GM12873 (cell line): ENCODE data around the gene KIF9.

Source experiments
- TF ChIP-seq, protein P1 (sequence below): IDR thresholded peaks from 2 replicates; pipeline ENCODE4 v1.5.1; 2012; ENCODE audit warnings: low read depth, mild to moderate bottlenecking, moderate library complexity, low read length, control low read depth; ENCODE audit not compliant: insufficient read depth; ENCODE audit errors: missing control alignments

KIF9 gene

DNA sequence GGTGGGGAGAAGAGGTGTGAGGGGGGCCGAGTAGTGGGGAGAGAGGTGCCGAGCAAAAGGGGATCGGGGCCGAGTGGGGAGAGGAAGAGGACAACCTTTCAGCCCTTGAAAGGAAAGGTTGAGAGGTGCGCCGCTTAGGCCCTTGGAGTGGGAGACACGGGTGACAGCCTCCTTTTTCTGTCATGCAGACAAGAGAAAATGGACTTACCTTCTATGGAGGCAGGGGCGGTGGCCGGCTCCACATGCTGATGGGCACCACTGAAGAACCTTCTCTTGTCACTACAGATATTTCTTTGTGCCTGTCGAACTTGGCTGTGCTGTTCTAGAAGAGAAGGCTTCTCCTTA is 566 bp upstream of the KIF9 start:
- TF ChIP-seq, protein P1, sequence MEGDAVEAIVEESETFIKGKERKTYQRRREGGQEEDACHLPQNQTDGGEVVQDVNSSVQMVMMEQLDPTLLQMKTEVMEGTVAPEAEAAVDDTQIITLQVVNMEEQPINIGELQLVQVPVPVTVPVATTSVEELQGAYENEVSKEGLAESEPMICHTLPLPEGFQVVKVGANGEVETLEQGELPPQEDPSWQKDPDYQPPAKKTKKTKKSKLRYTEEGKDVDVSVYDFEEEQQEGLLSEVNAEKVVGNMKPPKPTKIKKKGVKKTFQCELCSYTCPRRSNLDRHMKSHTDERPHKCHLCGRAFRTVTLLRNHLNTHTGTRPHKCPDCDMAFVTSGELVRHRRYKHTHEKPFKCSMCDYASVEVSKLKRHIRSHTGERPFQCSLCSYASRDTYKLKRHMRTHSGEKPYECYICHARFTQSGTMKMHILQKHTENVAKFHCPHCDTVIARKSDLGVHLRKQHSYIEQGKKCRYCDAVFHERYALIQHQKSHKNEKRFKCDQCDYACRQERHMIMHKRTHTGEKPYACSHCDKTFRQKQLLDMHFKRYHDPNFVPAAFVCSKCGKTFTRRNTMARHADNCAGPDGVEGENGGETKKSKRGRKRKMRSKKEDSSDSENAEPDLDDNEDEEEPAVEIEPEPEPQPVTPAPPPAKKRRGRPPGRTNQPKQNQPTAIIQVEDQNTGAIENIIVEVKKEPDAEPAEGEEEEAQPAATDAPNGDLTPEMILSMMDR = no peak

DNA sequence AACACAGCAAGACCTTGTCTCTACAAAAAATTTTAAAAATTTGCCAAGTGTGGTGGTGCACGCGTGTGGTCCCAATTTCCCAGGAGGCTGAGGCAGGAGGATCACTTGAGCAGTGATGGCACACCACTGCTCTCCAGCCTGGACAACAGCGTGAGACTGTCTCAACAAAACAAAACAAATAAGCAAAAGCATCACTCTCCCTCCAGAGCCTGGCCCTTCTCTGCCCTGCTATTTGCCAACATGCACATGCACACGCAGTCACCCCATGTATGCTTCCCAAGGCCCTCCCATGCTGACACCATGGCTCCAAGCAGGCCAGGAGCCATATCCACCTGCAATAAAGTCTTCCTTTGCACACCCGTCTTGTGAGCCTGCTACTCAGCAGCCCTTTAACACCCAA is 2.1 kb downstream of the KIF9 start:
- TF ChIP-seq, protein P1 = no peak

- TF ChIP-seq, protein P1 = no peak
These were observed 6.0 kb downstream of the KIF9 start for GRCh38 chr3:47276558-47276957.

GRCh38 chr3:47274652-47275051 is 7.9 kb downstream of the KIF9 start:
- TF ChIP-seq, protein P1 = no peak

DNA sequence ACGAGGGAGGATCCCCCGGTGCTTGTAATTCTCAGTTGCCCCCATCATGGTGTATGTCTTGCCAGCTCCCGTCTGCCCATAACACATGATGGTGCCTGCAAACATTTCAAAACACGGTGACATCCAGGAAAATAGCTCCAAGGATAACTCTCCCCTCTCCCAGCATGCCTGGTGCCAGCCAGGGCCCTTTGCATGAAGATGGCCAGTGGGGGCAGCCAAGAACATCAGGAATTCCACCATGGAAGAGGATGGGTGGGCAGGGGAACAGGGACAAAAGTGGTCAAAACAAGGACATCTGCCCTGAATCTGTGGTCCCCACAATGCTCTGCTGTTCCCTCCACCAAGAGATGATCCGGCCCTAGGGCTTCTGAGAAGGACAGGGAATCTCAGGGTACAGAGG is 9.0 kb downstream of the KIF9 start:
- TF ChIP-seq, protein P1 = no peak

DNA sequence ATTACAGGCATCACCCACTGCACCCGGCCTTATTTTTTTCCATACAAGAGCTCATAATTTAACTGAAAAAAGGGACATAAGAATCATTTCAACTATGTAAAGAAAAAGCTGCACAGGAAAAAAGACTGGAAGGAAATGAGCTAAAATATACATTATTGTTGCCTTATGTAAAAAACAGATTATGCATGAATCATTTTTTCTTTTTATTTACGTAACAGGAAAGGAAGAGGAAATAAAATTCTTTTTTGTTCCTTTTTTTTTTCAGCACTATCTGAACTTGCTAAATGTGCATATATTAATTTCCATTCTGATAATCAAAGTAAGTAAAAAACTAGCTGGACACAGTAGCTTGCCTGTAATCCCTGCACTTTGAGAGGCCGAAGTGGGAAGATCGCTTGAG is 12.1 kb downstream of the KIF9 start:
- TF ChIP-seq, protein P1 = no peak

DNA sequence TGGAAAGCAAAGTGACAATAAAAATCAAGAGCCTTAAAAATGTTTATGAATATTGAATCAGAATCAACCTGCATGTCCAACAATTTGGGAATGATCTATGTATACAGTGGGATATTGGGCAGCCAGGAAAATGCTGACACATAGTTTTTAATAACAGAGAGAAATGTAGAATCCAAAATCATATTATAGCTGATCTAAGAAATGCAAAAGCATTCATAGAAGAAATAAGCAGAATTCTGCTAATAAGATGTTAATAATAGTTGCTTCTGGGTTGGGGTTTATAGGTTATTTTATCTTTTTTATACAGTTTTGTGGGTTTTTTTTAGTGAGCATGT is 15.1 kb downstream of the KIF9 start:
- TF ChIP-seq, protein P1 = no peak
